Panc1 (cell line): ENCODE results near the gene SUGCT. TPM values are rescaled to one million over a fixed set of nuclear protein-coding genes. Genes with fewer than 3 reads are reported as not detected.

Experiments used
- ATAC-seq: fragments of 200-7000 bp; cut with Tn5 transposase; 2 replicates; pipeline ENCODE4 v1.9.1; 2020; ENCODE audit warnings: mild to moderate bottlenecking, moderate library complexity
- BruUV-seq: library from RNA; stranded (reverse); fragments of 400-500 nt; replicated peaks from 2 replicates; lab custom pipeline; 2021; lab: Mats Ljungman, UMichigan
- CTCF ChIA-PET: fragments of 300-600 bp; sonication (Branson Sonifier 250); formaldehyde crosslinking; loops from one replicate; lab custom pipeline; 2022; ENCODE audit warnings: antibody characterized with exemption; lab: Charles Lee
- POLR2A ChIA-PET: fragments of 300-600 bp; sonication (Branson Sonifier 250); formaldehyde crosslinking; loops from one replicate; lab custom pipeline; 2022; ENCODE audit warnings: antibody characterized with exemption; lab: Charles Lee
- DNase-seq: peaks from one replicate; pipeline ENCODE4 v3.0.0-alpha.2; 2010; ENCODE audit warnings: low read depth, low spot score
- H3K27ac ChIP-seq: 2 replicates; pipeline ENCODE4 v1.5.1; 2011; ENCODE audit warnings: mild to moderate bottlenecking, low read length, inconsistent platforms
- H3K27me3 ChIP-seq: fragments of 200-500 bp; sonication (Bioruptor generic); 2 replicates; pipeline ENCODE4 v1.6.0; 2014; ENCODE audit warnings: low read length, inconsistent platforms; ENCODE audit not compliant: control insufficient read depth, insufficient read depth
- H3K36me3 ChIP-seq: fragments of 200-500 bp; sonication (Bioruptor generic); 2 replicates; pipeline ENCODE4 v1.5.1; 2014; ENCODE audit warnings: inconsistent platforms, mild to moderate bottlenecking, low read length, moderate library complexity; ENCODE audit not compliant: control insufficient read depth, insufficient read depth
- H3K4me1 ChIP-seq: 2 replicates; pipeline ENCODE4 v1.5.1; 2011; ENCODE audit warnings: inconsistent platforms, mild to moderate bottlenecking, low read length, moderate library complexity; ENCODE audit not compliant: control insufficient read depth, insufficient read depth
- H3K4me3 ChIP-seq, 2 experiments: 2 replicates each; pipeline ENCODE4 v1.5.1; 2011 to 2012; ENCODE audit warnings: low read depth in 2 of 2, low read length in 2 of 2, mild to moderate bottlenecking in 2 of 2, inconsistent platforms in 1 of 2, moderate library complexity in 1 of 2
- H3K9me3 ChIP-seq: fragments of 200-500 bp; sonication (Bioruptor generic); 2 replicates; pipeline ENCODE4 v1.5.1; 2014; ENCODE audit warnings: low read depth, mild to moderate bottlenecking, inconsistent platforms, low read length, moderate library complexity; ENCODE audit not compliant: control insufficient read depth, insufficient read depth
- POLR2AphosphoS5 ChIP-seq: IDR thresholded peaks from 2 replicates; pipeline ENCODE4 v1.6.1; 2012; ENCODE audit warnings: mild to moderate bottlenecking, low read depth, low read length, moderate library complexity
- REST ChIP-seq, 2 experiments: IDR thresholded peaks; 2 replicates each; pipeline ENCODE4 v1.6.1; 2011 to 2012; ENCODE audit warnings: low read depth in 2 of 2, control low read depth in 1 of 2, low read length in 1 of 2, mild to moderate bottlenecking in 1 of 2, moderate library complexity in 1 of 2; ENCODE audit not compliant: insufficient read depth in 1 of 2
- SIN3A ChIP-seq: IDR thresholded peaks from 2 replicates; pipeline ENCODE4 v1.6.1; 2012; ENCODE audit warnings: low read depth, mild to moderate bottlenecking, low read length, moderate library complexity, borderline replicate concordance; ENCODE audit not compliant: insufficient read depth
- TCF7L2 ChIP-seq: IDR thresholded peaks from 2 replicates; pipeline ENCODE4 v1.6.1; 2011; ENCODE audit warnings: mild to moderate bottlenecking, low read depth, low read length, inconsistent platforms
- in situ Hi-C: cut with HindIII; loops from 2 replicates; pipeline ENCODE4 v1.10.0; 2016; ENCODE audit warnings: low sequenced_read_pairs, low pct_unique_long_range_greater_than_20kb
- intact Hi-C: fragments of 100-400 bp; cut with micrococcal nuclease; formaldehyde crosslinking; loops from one replicate; pipeline ENCODE4 v1.10.0; 2022; ENCODE audit not compliant: unreplicated experiment
- total RNA-seq: library from RNA; stranded (reverse); gene quantifications from one replicate; pipeline ENCODE4 v1.2.1, GENCODE V29; 2021; ENCODE audit not compliant: unreplicated experiment
- TF ChIP-seq, protein P1 (sequence below): fragments of 450-650 bp; IDR thresholded peaks from 2 replicates; pipeline ENCODE4 v1.5.1; 2017; ENCODE audit warnings: mild to moderate bottlenecking

The SUGCT gene
- total RNA-seq, 1 experiment from 2014 or later: 3.1 TPM

DNA sequence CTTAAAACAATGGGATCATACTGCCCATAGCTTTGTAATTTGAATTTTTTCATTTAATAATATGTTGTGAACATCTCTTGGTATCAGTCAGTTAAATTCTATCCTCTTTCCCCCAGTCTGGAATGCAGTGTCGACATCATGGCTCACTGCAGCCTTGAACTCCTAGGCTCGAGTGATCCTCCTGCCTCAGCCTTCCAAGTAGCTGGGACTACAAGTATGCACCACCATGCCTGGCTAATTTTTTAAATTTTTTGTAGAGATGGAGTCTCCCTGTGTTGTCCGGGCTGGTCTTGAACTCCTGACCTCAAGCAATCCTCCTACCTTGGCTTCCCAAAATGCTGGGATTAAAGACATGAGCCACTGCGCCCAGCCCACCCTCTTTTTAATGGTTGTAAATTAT lies 35.0 kb upstream of the SUGCT start:
- Histone ChIP-seq H3K36me3 (peaks cover 18% of the 10 kb centered on the region), H3K4me1 (peaks cover 6% of the 10 kb centered on the region; the same call in 1 of the 2 replicates), H3K9me3 (no peaks in the 10 kb centered on the region), H3K27ac (no peak overlapping the region), H3K4me3 (no peak overlapping the region), H3K27me3 (no peaks in the 10 kb centered on the region)
- in situ Hi-C loops: no loop called here
- no TSS peak for BruUV-seq
- no peak for DNase-seq
- no peak for TF ChIP-seq POLR2AphosphoS5
- no peak for TF ChIP-seq REST (IDR thresholded peaks at IDR 0.05; ENCODE audit: insufficient read depth in 1 of 2, low read depth in 2 of 2, low read length in 1 of 2)
- no peak for TF ChIP-seq SIN3A
- TF ChIP-seq TCF7L2: no peak
- TF ChIP-seq, protein P1, sequence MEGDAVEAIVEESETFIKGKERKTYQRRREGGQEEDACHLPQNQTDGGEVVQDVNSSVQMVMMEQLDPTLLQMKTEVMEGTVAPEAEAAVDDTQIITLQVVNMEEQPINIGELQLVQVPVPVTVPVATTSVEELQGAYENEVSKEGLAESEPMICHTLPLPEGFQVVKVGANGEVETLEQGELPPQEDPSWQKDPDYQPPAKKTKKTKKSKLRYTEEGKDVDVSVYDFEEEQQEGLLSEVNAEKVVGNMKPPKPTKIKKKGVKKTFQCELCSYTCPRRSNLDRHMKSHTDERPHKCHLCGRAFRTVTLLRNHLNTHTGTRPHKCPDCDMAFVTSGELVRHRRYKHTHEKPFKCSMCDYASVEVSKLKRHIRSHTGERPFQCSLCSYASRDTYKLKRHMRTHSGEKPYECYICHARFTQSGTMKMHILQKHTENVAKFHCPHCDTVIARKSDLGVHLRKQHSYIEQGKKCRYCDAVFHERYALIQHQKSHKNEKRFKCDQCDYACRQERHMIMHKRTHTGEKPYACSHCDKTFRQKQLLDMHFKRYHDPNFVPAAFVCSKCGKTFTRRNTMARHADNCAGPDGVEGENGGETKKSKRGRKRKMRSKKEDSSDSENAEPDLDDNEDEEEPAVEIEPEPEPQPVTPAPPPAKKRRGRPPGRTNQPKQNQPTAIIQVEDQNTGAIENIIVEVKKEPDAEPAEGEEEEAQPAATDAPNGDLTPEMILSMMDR: no peak
- intact Hi-C loops: no loop called here
- CTCF ChIA-PET: interaction anchor here (1.0 kb wide), 1 partner anchor 47 kb away, joined by 3 read pairs; no protein-coding TSS in a partner anchor
- POLR2A ChIA-PET: no interaction called here
- no peak for ATAC-seq

DNA sequence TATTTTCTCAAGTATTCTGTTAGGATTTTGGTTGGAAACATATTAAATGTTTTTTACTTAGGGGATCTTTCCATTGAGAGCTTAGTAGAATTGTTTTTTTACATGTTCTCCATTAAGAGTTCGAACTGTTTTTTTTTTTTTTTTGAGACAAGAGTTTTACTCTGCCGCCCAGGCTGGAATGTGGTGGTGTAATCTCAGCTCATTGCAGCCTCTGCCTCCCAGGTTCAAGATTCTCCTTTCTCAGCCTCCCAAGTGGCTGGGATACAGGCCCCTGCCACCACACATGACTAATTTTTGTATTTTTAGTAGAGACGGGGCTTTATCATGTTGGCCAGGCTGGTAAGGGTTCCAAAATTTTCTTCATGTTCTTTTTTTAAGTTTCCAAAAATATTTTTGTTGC lies 33.6 kb upstream of the SUGCT start:
- ATAC-seq: no peak
- no peak for DNase-seq
- no TSS peak for BruUV-seq
- Histone ChIP-seq H3K9me3 (no peaks in the 10 kb centered on the region), H3K4me3 (no peak overlapping the region), H3K27ac (no peak overlapping the region), H3K27me3 (no peaks in the 10 kb centered on the region), H3K4me1 (no peaks in the 10 kb centered on the region), H3K36me3 (0 out of 2 replicates have a peak, but pooled peaks cover 8% of the 10 kb centered on the region)
- in situ Hi-C loops: no loop called here
- CTCF ChIA-PET: no interaction called here
- intact Hi-C loops: no loop called here
- TF ChIP-seq TCF7L2: no peak
- TF ChIP-seq POLR2AphosphoS5: no peak
- no peak for TF ChIP-seq SIN3A
- TF ChIP-seq, protein P1: no peak
- TF ChIP-seq REST (IDR thresholded peaks at IDR 0.05; ENCODE audit: insufficient read depth in 1 of 2, low read depth in 2 of 2, low read length in 1 of 2): no peak
- POLR2A ChIA-PET: no interaction called here
